ENCODE data around the gene CAPN11.

DNA sequence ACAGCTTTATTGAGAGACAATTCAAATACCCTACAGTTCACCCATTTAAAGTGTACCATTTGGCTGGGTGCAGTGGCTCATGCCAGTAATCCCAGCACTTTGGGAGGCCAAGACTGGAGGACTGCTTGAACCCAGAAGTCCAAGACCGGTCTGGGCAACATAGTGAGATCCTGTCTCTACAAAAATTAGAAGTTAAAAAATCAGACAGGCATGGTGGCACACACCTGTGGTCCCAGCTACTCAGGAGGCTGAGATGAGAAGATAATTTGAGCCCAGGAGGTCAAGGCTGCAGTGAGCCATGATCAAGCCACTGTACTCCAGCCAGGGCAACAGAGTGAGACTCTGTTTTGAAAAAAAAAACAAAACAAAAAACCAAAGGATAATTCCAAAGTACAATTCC lies 8.9 kb downstream of the CAPN11 start:
- TF ChIP-seq, protein P1, sequence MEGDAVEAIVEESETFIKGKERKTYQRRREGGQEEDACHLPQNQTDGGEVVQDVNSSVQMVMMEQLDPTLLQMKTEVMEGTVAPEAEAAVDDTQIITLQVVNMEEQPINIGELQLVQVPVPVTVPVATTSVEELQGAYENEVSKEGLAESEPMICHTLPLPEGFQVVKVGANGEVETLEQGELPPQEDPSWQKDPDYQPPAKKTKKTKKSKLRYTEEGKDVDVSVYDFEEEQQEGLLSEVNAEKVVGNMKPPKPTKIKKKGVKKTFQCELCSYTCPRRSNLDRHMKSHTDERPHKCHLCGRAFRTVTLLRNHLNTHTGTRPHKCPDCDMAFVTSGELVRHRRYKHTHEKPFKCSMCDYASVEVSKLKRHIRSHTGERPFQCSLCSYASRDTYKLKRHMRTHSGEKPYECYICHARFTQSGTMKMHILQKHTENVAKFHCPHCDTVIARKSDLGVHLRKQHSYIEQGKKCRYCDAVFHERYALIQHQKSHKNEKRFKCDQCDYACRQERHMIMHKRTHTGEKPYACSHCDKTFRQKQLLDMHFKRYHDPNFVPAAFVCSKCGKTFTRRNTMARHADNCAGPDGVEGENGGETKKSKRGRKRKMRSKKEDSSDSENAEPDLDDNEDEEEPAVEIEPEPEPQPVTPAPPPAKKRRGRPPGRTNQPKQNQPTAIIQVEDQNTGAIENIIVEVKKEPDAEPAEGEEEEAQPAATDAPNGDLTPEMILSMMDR (conservative IDR thresholded peaks at IDR 0.05; ENCODE audit: low read depth, low read length): no peak
- no peak for TF ChIP-seq EZH2 (IDR thresholded peaks at IDR 0.05; ENCODE audit: low read length, unreplicated experiment)
